CD4-positive, alpha-beta memory T cell (primary cell): Measurements from ENCODE around the gene ELOVL6. TPM values are rescaled to one million over a fixed set of nuclear protein-coding genes. Genes with fewer than 3 reads are reported as not detected.

Source experiments
- CTCF ChIA-PET: fragments of 350-600 bp; sonication (Branson Sonifier 250); formaldehyde crosslinking; loops from one replicate; lab custom pipeline; 2021; ENCODE audit warnings: inconsistent platforms; ENCODE audit not compliant: partially characterized antibody; lab: Charles Lee
- POLR2A ChIA-PET: fragments of 350-600 bp; sonication (Branson Sonifier 250); formaldehyde crosslinking; loops from one replicate; lab custom pipeline; 2021; ENCODE audit not compliant: partially characterized antibody; lab: Charles Lee
- DNase-seq, 5 donors: peaks; one replicate each; pipeline versions ENCODE4 v3.0.0 to v3.0.0-alpha.2; 2020 to 2022; ENCODE audit warnings: mixed read lengths in 1 of 5
- H3K27ac ChIP-seq: one replicate; pipeline ENCODE4 v1.7.0; 2013; ENCODE audit warnings: low read depth, low read length
- H3K27me3 ChIP-seq: 2 replicates; pipeline ENCODE4 v1.7.0; 2013; ENCODE audit warnings: mild to moderate bottlenecking, low read length, moderate library complexity; ENCODE audit not compliant: insufficient read depth
- H3K36me3 ChIP-seq: 2 replicates; pipeline ENCODE4 v1.7.0; 2013; ENCODE audit warnings: mild to moderate bottlenecking, low read length, moderate library complexity; ENCODE audit not compliant: insufficient read depth
- H3K4me1 ChIP-seq: 2 replicates; pipeline ENCODE4 v1.7.0; 2013; ENCODE audit warnings: mild to moderate bottlenecking, low read length, moderate library complexity; ENCODE audit not compliant: insufficient read depth
- H3K4me3 ChIP-seq, 2 donors: one replicate each; pipeline ENCODE4 v1.7.0; 2013; ENCODE audit warnings: low read length in 2 of 2, mild to moderate bottlenecking in 1 of 2
- H3K9me3 ChIP-seq, 2 donors: one replicate each; pipeline ENCODE4 v1.7.0; 2013; ENCODE audit warnings: low read length in 2 of 2, control low read depth in 1 of 2; ENCODE audit not compliant: control insufficient read depth in 1 of 2
- H3K27ac Mint-ChIP-seq, 7 donors: one replicate each; pipeline ENCODE4 v1.8.0; 2020 to 2021; ENCODE audit warnings: mixed read lengths in 7 of 7, mild to moderate bottlenecking in 6 of 7, inconsistent platforms in 3 of 7, moderate library complexity in 3 of 7
- H3K27me3 Mint-ChIP-seq, 2 donors: one replicate each; pipeline ENCODE4 v1.8.0; 2020 to 2021; ENCODE audit warnings: mixed read lengths in 2 of 2
- H3K36me3 Mint-ChIP-seq, 2 donors: one replicate each; pipeline ENCODE4 v1.8.0; 2020 to 2021; ENCODE audit warnings: mixed read lengths in 2 of 2, inconsistent platforms in 1 of 2, mild to moderate bottlenecking in 1 of 2
- H3K4me1 Mint-ChIP-seq, 4 donors: one replicate each; pipeline ENCODE4 v1.8.0; 2020 to 2021; ENCODE audit warnings: mixed read lengths in 4 of 4, mild to moderate bottlenecking in 1 of 4
- H3K4me3 Mint-ChIP-seq, 8 donors: one replicate each; pipeline ENCODE4 v1.8.0; 2020 to 2021; ENCODE audit warnings: mixed read lengths in 8 of 8, mild to moderate bottlenecking in 7 of 8, moderate library complexity in 6 of 8, inconsistent platforms in 3 of 8
- H3K9me3 Mint-ChIP-seq, 8 donors: one replicate each; pipeline ENCODE4 v1.8.0; 2020 to 2021; ENCODE audit warnings: mixed read lengths in 8 of 8, mild to moderate bottlenecking in 5 of 8, inconsistent platforms in 3 of 8, moderate library complexity in 1 of 8
- intact Hi-C: fragments of 100-400 bp; cut with micrococcal nuclease; formaldehyde crosslinking; loops from one replicate; pipeline ENCODE4 v1.15.1; 2023
- polyA plus RNA-seq, 2 donors: library from polyadenylated mRNA; unstranded; fragments of 300-500 nt; fragmentation: Illumina TruSeq; gene quantifications; one replicate each; pipeline ENCODE4 v1.2.3, GENCODE V29; 2021
- total RNA-seq, 2 experiments: library from RNA; stranded (reverse); gene quantifications; one replicate each; pipeline ENCODE4 v1.2.3, GENCODE V29; 2021

Gene ELOVL6
- total and polyA plus RNA-seq, 4 experiments from 2014 or later, result 1.1 to 3.4 (median 2.3) TPM

GRCh38 chr4:110012917-110013316 lies 185.5 kb downstream of the ELOVL6 start:
- peaks cover 0 to 6% (median 1%) of the 10 kb centered on the region in 8 donors for H3K9me3 Mint-ChIP-seq
- Histone ChIP-seq H3K27ac (no peak overlapping the region), H3K36me3 (no peaks in the 10 kb centered on the region), H3K4me3 (no peak overlapping the region), H3K9me3 (no peaks in the 10 kb centered on the region), H3K27me3 (no peaks in the 10 kb centered on the region), H3K4me1 (no peaks in the 10 kb centered on the region)
- H3K27ac Mint-ChIP-seq, result no peak overlapping the region
- no peaks in the 10 kb centered on the region for H3K4me1 Mint-ChIP-seq
- intact Hi-C loops, result no loop called here
- CTCF ChIA-PET, result interaction anchor here (23.6 kb wide), 1 partner anchor 501 kb away, joined by 733 read pairs; no protein-coding TSS in a partner anchor
- H3K27me3 Mint-ChIP-seq, result peaks cover 0 to 4% of the 10 kb centered on the region in 2 donors
- POLR2A ChIA-PET, result no interaction called here
- peaks cover 0 to 5% of the 10 kb centered on the region in 2 donors for H3K36me3 Mint-ChIP-seq
- no peak overlapping the region for H3K4me3 Mint-ChIP-seq
- DNase-seq, result no peak

DNA sequence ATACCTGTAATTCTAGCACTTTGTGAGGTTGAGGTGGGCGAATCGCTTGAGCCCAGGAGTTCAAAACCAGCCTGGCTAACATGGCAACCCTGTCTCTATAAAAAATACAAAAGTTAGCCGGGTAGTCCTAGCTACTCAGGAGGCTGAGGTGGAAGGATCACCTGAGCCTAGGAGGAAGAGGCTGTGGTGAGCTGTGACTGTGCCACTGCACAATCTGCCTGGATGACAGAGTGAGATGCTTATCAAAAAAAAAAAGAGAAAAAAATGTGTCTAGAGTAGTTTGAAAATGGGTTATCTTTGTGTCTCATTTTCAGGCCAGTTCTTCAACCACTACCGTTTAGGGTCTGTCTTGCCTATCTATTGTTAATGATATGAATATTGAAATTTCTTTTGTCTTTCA lies 187.6 kb downstream of the ELOVL6 start:
- POLR2A ChIA-PET, result no interaction called here
- Histone ChIP-seq H3K9me3 (no peaks in the 10 kb centered on the region), H3K27me3 (no peaks in the 10 kb centered on the region), H3K4me3 (no peak overlapping the region), H3K27ac (no peak overlapping the region), H3K36me3 (no peaks in the 10 kb centered on the region), H3K4me1 (no peaks in the 10 kb centered on the region)
- Mint-ChIP-seq H3K27me3 (peaks cover 0 to 3% of the 10 kb centered on the region in 2 donors), H3K9me3 (no peaks in the 10 kb centered on the region), H3K27ac (no peak overlapping the region), H3K36me3 (no peaks in the 10 kb centered on the region), H3K4me3 (no peak overlapping the region), H3K4me1 (no peaks in the 10 kb centered on the region)
- CTCF ChIA-PET, result interaction anchor here (0.8 to 23.6 kb wide), 4 partner anchors 9 to 503 kb away, joined by 3 to 733 read pairs (median 16); no protein-coding TSS in a partner anchor
- intact Hi-C loops, result no loop called here
- no peak for DNase-seq

DNA sequence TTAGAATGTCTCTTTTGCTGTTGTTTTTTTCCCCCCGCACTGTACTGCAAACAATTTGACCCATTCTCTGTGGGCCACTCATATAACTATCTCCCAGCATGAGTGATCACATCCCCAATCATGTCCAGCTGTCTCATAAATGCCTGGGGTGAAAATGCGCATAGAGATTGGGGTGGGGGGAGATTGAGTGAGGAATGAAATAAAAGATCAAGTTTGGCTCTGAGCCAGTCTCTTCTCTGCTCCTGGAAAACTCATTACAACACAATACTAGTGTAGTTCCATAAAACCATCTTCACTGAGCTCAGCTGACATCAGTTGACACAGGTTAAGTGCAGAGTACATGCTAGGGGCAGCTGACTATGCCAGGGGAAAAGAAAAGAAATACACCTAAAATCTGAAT lies 188.9 kb downstream of the ELOVL6 start:
- Histone ChIP-seq H3K9me3 (no peaks in the 10 kb centered on the region), H3K4me1 (no peaks in the 10 kb centered on the region), H3K4me3 (no peak overlapping the region), H3K27ac (no peak overlapping the region), H3K36me3 (no peaks in the 10 kb centered on the region), H3K27me3 (no peaks in the 10 kb centered on the region)
- intact Hi-C loops, result no loop called here
- Mint-ChIP-seq H3K36me3 (no peaks in the 10 kb centered on the region), H3K27ac (no peak overlapping the region), H3K27me3 (peaks cover 0 to 3% of the 10 kb centered on the region in 2 donors), H3K4me3 (no peak overlapping the region), H3K4me1 (peaks cover 0 to 2% (median under 1%) of the 10 kb centered on the region in 4 donors), H3K9me3 (no peaks in the 10 kb centered on the region)
- CTCF ChIA-PET, result interaction anchor here (0.8 to 23.6 kb wide), 6 partner anchors 11 to 504 kb away, joined by 3 to 733 read pairs (median 8); no protein-coding TSS in a partner anchor
- DNase-seq, result no peak
- POLR2A ChIA-PET, result no interaction called here

DNA sequence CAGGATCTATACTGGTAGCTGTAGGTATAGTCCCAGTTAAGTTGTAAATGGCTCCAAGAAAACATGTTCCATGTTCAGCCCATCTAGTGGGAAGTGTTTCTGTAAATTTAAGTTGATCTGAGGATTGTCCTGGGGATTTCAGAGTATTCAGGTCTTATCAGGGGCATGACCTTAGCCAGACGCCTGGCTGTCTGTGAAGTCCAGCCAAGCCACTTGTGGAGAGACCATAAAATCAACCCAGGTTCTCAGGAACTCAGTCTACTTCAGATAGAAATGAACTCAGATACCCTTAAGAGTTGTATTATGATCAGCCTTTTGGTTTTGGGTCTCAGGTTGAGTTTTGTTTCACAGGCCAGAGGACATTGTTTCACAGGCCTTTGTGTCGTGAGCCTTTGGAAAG lies 189.9 kb downstream of the ELOVL6 start:
- Histone ChIP-seq H3K27ac (no peak overlapping the region), H3K27me3 (no peaks in the 10 kb centered on the region), H3K4me1 (no peaks in the 10 kb centered on the region), H3K36me3 (no peaks in the 10 kb centered on the region), H3K9me3 (no peaks in the 10 kb centered on the region), H3K4me3 (no peak overlapping the region)
- ChIA-PET CTCF (interaction anchor here (0.8 to 23.6 kb wide), 6 partner anchors 10 to 505 kb away, joined by 3 to 733 read pairs (median 8); no protein-coding TSS in a partner anchor), POLR2A (no interaction called here)
- intact Hi-C loops, result no loop called here
- no peaks in the 10 kb centered on the region for H3K36me3 Mint-ChIP-seq
- peaks cover 0 to 2% (median under 1%) of the 10 kb centered on the region in 4 donors for H3K4me1 Mint-ChIP-seq
- H3K27ac Mint-ChIP-seq, result no peak overlapping the region
- no peak for DNase-seq
- no peaks in the 10 kb centered on the region for H3K9me3 Mint-ChIP-seq
- H3K4me3 Mint-ChIP-seq, result no peak overlapping the region
- H3K27me3 Mint-ChIP-seq, result no peaks in the 10 kb centered on the region

DNA sequence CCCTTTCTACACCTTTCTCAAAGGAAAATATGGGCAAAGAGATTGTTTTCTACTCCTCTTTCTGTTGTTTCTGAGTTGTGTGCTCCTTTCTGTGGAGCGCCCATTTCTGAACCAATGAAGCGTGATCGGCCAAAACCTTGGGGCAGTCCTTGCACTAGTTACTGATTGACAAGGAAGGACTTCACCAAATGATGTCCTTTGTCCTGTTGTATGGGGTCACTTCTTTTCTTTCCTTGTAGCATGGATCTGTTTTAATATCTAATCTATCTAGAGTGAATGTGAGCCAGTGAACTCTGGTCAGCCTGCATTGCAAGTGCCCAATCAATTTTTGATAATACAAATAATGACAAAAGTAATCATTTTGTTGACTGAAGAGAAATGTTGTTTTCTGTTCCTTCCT lies 191.2 kb downstream of the ELOVL6 start:
- H3K27me3 ChIP-seq, result no peaks in the 10 kb centered on the region
- intact Hi-C loops, result no loop called here
- Mint-ChIP-seq H3K27me3 (no peaks in the 10 kb centered on the region), H3K9me3 (no peaks in the 10 kb centered on the region), H3K4me3 (no peak overlapping the region), H3K27ac (no peak overlapping the region), H3K36me3 (no peaks in the 10 kb centered on the region), H3K4me1 (peaks cover under 1 to 5% (median 2%) of the 10 kb centered on the region in 4 donors)
- CTCF ChIA-PET, result interaction anchor here (0.9 to 23.6 kb wide), 6 partner anchors 13 to 517 kb away, joined by 3 to 733 read pairs (median 9); no protein-coding TSS in a partner anchor
- no peaks in the 10 kb centered on the region for H3K9me3 ChIP-seq
- POLR2A ChIA-PET, result no interaction called here
- H3K4me3 ChIP-seq, result no peak overlapping the region
- H3K36me3 ChIP-seq, result no peaks in the 10 kb centered on the region
- no peak overlapping the region for H3K27ac ChIP-seq
- no peaks in the 10 kb centered on the region for H3K4me1 ChIP-seq
- DNase-seq, result no peak

DNA sequence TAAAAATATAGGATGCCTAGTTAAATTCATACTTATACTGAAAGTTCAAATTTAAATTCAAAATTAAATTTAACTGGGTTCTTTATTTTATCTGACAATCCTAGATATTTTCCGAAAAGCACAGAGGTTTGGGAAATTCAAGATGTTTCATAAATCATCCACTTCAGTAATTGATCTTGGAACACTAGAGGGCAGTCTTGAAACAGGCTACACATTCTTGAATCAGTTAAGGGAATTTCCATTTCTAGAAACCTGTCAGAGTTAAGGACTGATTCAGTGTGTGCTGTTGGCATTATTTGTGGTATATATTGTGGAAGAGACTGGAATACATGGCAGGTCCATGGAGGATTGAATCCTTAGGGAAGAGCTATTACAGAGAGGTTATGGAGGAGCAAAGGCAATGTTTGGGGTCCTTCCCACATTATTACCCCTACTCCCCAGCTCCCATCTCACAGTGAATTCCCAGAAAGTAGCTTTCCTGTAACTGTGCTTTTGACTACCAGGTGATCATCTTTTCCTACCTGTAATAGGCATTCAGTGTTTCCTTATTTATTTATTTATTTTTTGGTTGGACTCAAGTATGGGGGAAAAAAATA lies 192.9 kb downstream of the ELOVL6 start:
- DNase-seq, result peak in 4 of 5 donors; percentile 55 to 60 (median 57)
- H3K27ac Mint-ChIP-seq, result no peak overlapping the region
- Histone ChIP-seq H3K27ac (no peak overlapping the region), H3K27me3 (no peaks in the 10 kb centered on the region), H3K9me3 (no peaks in the 10 kb centered on the region), H3K36me3 (no peaks in the 10 kb centered on the region), H3K4me3 (no peak overlapping the region), H3K4me1 (no peaks in the 10 kb centered on the region)
- no peaks in the 10 kb centered on the region for H3K36me3 Mint-ChIP-seq
- intact Hi-C loops, result loop anchor here (1.0 kb wide), 3 partner anchors 206 to 510 kb away; no protein-coding TSS in a partner anchor
- peaks cover 3 to 8% (median 5%) of the 10 kb centered on the region in 4 donors for H3K4me1 Mint-ChIP-seq
- CTCF ChIA-PET, result interaction anchor here (0.9 to 23.6 kb wide), 23 partner anchors 8 to 522 kb away, joined by 3 to 733 read pairs (median 3); no protein-coding TSS in a partner anchor
- H3K9me3 Mint-ChIP-seq, result no peaks in the 10 kb centered on the region
- H3K4me3 Mint-ChIP-seq, result no peak overlapping the region
- POLR2A ChIA-PET, result no interaction called here
- H3K27me3 Mint-ChIP-seq, result no peaks in the 10 kb centered on the region

DNA sequence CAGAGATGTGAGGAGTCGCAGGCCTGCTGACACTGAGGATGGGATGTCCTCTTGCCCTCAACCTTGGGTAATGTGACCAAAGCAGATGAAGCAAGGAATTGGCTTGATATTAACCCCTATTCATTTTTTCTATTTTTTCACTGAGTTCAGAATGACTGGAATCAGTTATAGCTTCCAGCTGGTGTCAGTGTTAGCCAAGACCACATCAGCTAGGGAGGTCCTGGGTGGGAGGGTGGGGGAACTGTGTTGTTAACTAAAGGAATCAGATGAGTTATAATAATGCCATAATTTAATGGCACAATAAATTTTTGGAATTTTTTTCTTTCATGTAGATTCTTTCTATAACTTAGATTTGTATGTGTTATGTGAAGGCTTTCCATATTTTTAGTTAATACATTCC lies 193.9 kb downstream of the ELOVL6 start:
- intact Hi-C loops, result no loop called here
- H3K27me3 ChIP-seq, result no peaks in the 10 kb centered on the region
- Mint-ChIP-seq H3K9me3 (no peaks in the 10 kb centered on the region), H3K27ac (no peak overlapping the region), H3K4me1 (peaks cover 3 to 8% (median 5%) of the 10 kb centered on the region in 4 donors), H3K36me3 (no peaks in the 10 kb centered on the region), H3K27me3 (no peaks in the 10 kb centered on the region), H3K4me3 (no peak overlapping the region)
- H3K4me1 ChIP-seq, result no peaks in the 10 kb centered on the region
- CTCF ChIA-PET, result interaction anchor here (1.7 to 23.6 kb wide), 3 partner anchors 39 to 520 kb away, joined by 4 to 733 read pairs (median 13); no protein-coding TSS in a partner anchor
- H3K36me3 ChIP-seq, result no peaks in the 10 kb centered on the region
- no peak overlapping the region for H3K27ac ChIP-seq
- no peaks in the 10 kb centered on the region for H3K9me3 ChIP-seq
- POLR2A ChIA-PET, result no interaction called here
- no peak overlapping the region for H3K4me3 ChIP-seq
- DNase-seq, result no peak
